ENCODE results near the gene DYNAP. TPM values are rescaled to one million over a fixed set of nuclear protein-coding genes. Genes with fewer than 3 reads are reported as not detected.

Gene DYNAP, protein sequence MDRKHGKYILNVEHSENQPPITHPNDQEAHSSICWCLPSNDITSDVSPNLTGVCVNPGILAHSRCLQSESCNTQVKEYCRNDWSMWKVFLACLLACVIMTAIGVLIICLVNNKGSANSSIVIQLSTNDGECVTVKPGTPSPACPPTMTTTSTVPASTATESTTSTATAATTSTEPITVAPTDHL
- total RNA-seq = not detected
- long read RNA-seq = 0 reads

DNA sequence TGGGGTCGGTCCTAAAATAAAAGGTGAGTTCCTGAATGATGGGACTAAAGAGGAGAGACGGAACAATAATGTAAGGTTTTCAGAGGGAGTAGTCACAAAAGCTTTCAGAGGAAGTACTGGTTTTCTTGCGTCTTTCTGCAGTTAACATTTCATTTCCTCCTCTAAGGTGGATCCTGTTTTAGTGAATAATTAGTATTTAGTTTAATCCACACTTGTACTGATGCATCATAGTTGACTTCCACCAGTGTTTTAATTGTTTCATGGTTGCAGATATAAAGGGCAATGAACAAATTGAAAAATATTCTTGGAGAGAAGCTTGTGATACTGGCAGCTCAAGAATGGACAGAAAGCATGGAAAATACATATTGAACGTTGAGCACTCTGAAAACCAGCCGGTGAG is at the start of gene DYNAP:
DYNAP (plus strand) TSS at position 301 of the 400 bp plus-strand sequence; CDS start at position 339, 38 bp downstream.
- H3K27me3 ChIP-seq (ENCODE audit: low read depth) = no peaks in the 10 kb centered on the region
- DNase-seq (no peak), ATAC-seq (no peak)
- no peaks in the 10 kb centered on the region for H3K4me1 ChIP-seq
- TF ChIP-seq, protein P1, sequence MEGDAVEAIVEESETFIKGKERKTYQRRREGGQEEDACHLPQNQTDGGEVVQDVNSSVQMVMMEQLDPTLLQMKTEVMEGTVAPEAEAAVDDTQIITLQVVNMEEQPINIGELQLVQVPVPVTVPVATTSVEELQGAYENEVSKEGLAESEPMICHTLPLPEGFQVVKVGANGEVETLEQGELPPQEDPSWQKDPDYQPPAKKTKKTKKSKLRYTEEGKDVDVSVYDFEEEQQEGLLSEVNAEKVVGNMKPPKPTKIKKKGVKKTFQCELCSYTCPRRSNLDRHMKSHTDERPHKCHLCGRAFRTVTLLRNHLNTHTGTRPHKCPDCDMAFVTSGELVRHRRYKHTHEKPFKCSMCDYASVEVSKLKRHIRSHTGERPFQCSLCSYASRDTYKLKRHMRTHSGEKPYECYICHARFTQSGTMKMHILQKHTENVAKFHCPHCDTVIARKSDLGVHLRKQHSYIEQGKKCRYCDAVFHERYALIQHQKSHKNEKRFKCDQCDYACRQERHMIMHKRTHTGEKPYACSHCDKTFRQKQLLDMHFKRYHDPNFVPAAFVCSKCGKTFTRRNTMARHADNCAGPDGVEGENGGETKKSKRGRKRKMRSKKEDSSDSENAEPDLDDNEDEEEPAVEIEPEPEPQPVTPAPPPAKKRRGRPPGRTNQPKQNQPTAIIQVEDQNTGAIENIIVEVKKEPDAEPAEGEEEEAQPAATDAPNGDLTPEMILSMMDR (IDR thresholded peaks at IDR 0.05) = no peak
- H3K36me3 ChIP-seq = no peaks in the 10 kb centered on the region
- no peak within 1 kb of the TSS for H3K4me3 ChIP-seq
- intact Hi-C loops (cut with DNase I) = no loop called here
- no peak within 1 kb of the TSS for H3K27ac ChIP-seq
- no peaks in the 10 kb centered on the region for H3K9me3 ChIP-seq

DNA sequence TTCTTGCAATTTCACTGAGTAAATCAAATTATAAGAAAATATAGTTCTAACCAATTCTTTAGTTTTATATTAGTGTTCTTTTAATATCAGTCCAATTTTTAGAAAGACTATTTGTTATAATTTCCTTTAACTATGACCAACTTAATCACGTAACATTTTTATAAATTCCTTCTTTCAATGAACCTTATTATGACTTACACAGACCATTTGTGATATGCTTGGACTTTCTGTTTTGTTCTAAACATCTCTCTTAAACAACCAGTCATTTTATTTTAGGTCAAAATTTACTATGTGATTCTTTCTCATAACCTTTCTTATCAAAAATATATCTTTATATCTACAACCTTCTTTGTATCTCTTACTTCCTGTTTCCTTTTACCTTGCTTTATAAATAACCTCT is 39.5 kb upstream of the DYNAP start:
- Histone ChIP-seq H3K9me3 (no peaks in the 10 kb centered on the region), H3K36me3 (no peaks in the 10 kb centered on the region), H3K4me1 (no peaks in the 10 kb centered on the region), H3K27ac (no peak overlapping the region), H3K27me3 (ENCODE audit: low read depth) (no peaks in the 10 kb centered on the region), H3K4me3 (no peak overlapping the region)
- ATAC-seq = no peak
- no peak for DNase-seq
- TF ChIP-seq, protein P1 (IDR thresholded peaks at IDR 0.05) = no peak
- intact Hi-C loops (cut with DNase I) = no loop called here

DNA sequence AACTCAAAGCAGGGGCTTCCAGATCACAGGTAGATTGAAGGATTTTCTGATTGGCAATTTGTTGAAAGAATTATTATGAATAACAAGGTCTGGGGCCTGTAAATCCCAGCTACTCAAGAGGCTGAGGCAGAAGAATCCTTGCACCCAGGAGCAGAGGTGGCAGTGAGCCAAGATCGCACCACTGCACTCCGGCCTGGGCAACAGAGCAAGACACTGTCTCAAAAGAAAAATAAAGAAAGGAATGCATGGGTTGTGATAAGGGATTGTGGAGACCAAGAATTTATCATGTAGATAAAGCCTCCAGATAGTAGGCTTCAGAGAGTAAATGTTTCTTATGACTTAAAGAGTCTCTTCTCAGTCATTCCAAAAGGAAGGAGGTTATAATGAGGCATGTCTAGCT is 35.8 kb upstream of the DYNAP start:
- TF ChIP-seq, protein P1 (IDR thresholded peaks at IDR 0.05) = no peak
- H3K27ac ChIP-seq = no peak overlapping the region
- H3K9me3 ChIP-seq = no peaks in the 10 kb centered on the region
- no peaks in the 10 kb centered on the region for H3K36me3 ChIP-seq
- no peaks in the 10 kb centered on the region for H3K27me3 ChIP-seq (ENCODE audit: low read depth)
- no peaks in the 10 kb centered on the region for H3K4me1 ChIP-seq
- intact Hi-C loops (cut with DNase I) = no loop called here
- DNase-seq = no peak
- no peak overlapping the region for H3K4me3 ChIP-seq
- ATAC-seq = no peak

DNA sequence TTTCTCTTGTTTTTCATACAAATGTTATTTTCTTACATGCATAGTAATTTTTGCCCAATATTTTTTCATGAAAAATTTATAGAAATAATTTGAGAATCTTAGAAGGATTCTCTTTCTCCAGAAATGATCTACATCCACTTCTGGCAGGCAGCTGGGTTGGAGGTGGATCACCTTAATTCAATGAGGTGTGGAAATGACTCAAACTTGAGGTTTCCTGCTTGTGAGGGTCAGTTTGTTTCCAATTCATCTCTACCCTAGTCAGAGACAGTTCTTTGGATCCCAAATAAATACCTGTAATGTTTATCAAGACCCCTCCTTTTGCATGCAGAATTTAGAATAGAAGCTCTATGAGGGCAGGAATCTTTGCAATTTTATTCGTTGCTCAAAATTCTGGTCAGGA is 35.0 kb upstream of the DYNAP start:
- H3K4me3 ChIP-seq = no peak overlapping the region
- DNase-seq (no peak), ATAC-seq (no peak)
- no peaks in the 10 kb centered on the region for H3K36me3 ChIP-seq
- no peak overlapping the region for H3K27ac ChIP-seq
- no peaks in the 10 kb centered on the region for H3K27me3 ChIP-seq (ENCODE audit: low read depth)
- H3K4me1 ChIP-seq = no peaks in the 10 kb centered on the region
- intact Hi-C loops (cut with DNase I) = no loop called here
- TF ChIP-seq, protein P1 (IDR thresholded peaks at IDR 0.05) = no peak
- H3K9me3 ChIP-seq = no peaks in the 10 kb centered on the region

DNA sequence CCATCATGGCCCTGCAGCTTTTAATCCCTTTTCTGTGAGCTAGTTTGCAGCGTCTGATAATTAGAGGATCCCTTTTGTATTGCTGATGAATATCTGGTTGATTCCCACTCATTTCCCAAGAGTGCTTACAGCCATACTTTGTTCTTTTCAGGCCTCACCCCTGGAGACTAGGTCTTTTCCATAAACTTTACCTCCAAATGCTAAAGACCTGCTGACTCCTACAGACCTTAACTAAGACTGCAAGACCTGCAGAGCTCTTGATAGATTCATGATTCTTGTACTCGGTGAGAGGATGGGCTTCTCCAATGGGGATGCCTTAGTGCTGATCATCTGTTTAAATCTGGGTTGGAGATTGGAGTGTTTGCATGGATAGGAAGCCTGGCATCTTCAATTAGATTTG is 33.1 kb upstream of the DYNAP start:
- Histone ChIP-seq H3K4me3 (no peak overlapping the region), H3K27me3 (ENCODE audit: low read depth) (no peaks in the 10 kb centered on the region), H3K9me3 (no peaks in the 10 kb centered on the region), H3K27ac (no peak overlapping the region), H3K36me3 (no peaks in the 10 kb centered on the region), H3K4me1 (no peaks in the 10 kb centered on the region)
- intact Hi-C loops (cut with DNase I) = no loop called here
- DNase-seq = no peak
- no peak for ATAC-seq
- TF ChIP-seq, protein P1 (IDR thresholded peaks at IDR 0.05) = no peak

All from lower lobe of right lung (tissue), 2 donors.